ENCODE results near the gene SRI.

Gene SRI

GRCh38 chr7:88156356-88156755 lies 63.5 kb downstream of the SRI start:
- no peak overlapping the region for H3K4me3 ChIP-seq (ENCODE audit: low read depth, low read length)
- DNase-seq (ENCODE audit: low read depth): no peak
- TF ChIP-seq POLR2A (IDR thresholded peaks at IDR 0.05; ENCODE audit: extremely low read depth, insufficient read length) (no peak), MAX (IDR thresholded peaks at IDR 0.05; ENCODE audit: low read depth, low read length) (no peak), CTCF (IDR thresholded peaks at IDR 0.05; ENCODE audit: low read depth, low read length) (no peak), MYC (IDR thresholded peaks at IDR 0.05; ENCODE audit: low read depth, low read length) (no peak)

DNA sequence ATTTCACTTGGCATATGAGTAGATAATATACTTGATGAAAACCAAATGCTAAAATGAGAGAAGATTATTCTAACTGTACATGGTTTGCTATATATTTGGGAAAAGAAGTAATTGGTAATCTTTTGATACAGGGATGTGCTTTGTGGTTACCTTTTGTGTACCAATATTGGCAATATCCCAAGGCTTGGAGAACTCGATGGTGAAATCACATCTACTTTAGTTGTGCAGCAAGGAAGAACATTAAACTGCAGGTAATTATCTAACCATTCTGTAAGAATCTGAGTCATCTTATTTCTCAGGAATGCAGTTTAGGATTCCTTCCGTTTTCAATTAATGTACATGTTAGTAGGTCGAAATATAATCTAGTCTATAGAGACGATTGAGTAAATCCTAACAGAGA lies 64.1 kb downstream of the SRI start:
- DNase-seq (ENCODE audit: low read depth): no peak
- H3K4me3 ChIP-seq (ENCODE audit: low read depth, low read length): no peak overlapping the region
- TF ChIP-seq CTCF (IDR thresholded peaks at IDR 0.05; ENCODE audit: low read depth, low read length) (no peak), MYC (IDR thresholded peaks at IDR 0.05; ENCODE audit: low read depth, low read length) (no peak), POLR2A (IDR thresholded peaks at IDR 0.05; ENCODE audit: extremely low read depth, insufficient read length) (no peak), MAX (IDR thresholded peaks at IDR 0.05; ENCODE audit: low read depth, low read length) (no peak)
